ENCODE measurements around the gene KCTD14. TPM values are rescaled to one million over a fixed set of nuclear protein-coding genes. Genes with fewer than 3 reads are reported as not detected.
"Not testable (repeated sequence)": the region's sequence is repeated elsewhere in the genome, so short reads cannot be mapped to it uniquely, and the experiment has no call there.

The KCTD14 gene
- total RNA-seq, 1 donor = 4.3 TPM

DNA sequence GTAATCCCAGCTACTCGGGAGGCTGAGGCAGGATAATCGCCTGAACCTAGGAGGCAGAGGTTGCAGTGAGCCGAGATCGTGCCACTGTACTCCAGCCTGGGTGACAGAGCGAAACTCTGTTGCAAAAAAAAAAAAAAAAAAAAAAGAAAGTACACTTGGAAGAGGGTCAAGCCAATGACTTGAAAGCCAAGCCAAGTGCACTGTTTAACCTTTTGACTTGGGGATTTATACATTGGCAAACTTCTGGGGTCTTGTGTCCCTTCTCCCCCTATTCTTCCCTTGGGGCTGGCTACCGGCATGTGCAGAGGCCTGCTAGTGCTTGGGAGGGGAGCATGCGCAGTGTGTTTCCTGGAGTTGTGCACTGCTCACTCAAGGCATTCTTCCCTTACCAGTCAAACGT is 26.3 kb upstream of the KCTD14 start:
- DNase-seq (ENCODE audit: low read depth) = no peak
- no peak overlapping the region for H3K4me3 ChIP-seq (ENCODE audit: low read depth, low read length)
- TF ChIP-seq, protein P1, sequence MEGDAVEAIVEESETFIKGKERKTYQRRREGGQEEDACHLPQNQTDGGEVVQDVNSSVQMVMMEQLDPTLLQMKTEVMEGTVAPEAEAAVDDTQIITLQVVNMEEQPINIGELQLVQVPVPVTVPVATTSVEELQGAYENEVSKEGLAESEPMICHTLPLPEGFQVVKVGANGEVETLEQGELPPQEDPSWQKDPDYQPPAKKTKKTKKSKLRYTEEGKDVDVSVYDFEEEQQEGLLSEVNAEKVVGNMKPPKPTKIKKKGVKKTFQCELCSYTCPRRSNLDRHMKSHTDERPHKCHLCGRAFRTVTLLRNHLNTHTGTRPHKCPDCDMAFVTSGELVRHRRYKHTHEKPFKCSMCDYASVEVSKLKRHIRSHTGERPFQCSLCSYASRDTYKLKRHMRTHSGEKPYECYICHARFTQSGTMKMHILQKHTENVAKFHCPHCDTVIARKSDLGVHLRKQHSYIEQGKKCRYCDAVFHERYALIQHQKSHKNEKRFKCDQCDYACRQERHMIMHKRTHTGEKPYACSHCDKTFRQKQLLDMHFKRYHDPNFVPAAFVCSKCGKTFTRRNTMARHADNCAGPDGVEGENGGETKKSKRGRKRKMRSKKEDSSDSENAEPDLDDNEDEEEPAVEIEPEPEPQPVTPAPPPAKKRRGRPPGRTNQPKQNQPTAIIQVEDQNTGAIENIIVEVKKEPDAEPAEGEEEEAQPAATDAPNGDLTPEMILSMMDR (IDR thresholded peaks at IDR 0.05; ENCODE audit: insufficient read depth, low read depth, low read length) = no peak

DNA sequence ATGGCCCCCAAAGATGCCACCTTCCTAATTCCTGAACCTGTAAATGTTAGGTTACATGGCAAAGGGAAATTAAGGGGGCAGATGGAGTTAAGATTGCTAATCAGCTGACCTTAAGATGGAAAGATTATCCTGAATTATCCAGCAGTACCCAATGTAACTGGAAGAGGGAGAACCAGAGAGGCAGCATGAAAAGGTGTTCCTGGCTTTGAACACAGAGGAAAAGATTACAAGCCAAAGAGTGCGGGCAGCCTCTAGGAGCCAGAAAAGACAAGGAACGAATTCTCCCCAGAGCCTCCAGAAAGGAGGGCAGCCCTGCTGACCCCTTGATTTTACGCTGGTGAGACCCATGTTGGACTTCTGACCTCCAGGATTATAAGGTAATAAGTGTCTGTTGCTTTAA is 25.5 kb upstream of the KCTD14 start:
- DNase-seq (ENCODE audit: low read depth) = no peak
- H3K4me3 ChIP-seq (ENCODE audit: low read depth, low read length) = no peak overlapping the region
- TF ChIP-seq, protein P1 (IDR thresholded peaks at IDR 0.05; ENCODE audit: insufficient read depth, low read depth, low read length) = no peak

DNA sequence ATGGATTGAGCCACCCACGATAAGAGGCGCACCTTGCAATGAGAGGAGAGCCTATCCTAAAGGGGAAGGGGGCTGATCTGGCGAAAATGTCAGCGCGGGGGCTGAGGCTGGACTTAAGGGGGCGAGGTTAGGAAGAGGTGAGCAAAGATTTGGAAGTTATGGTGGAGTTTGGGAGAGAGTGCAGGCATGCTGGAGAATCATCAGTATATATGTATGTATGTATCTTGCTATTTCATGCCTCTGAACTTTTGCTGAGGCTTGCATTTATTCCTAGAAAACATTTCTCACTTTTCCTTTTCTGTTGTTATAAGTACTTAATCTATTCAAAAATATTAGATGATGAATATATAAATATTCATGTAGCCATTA is 23.4 kb upstream of the KCTD14 start:
- TF ChIP-seq, protein P1 (IDR thresholded peaks at IDR 0.05; ENCODE audit: insufficient read depth, low read depth, low read length) = no peak
- no peak overlapping the region for H3K4me3 ChIP-seq (ENCODE audit: low read depth, low read length)
- DNase-seq (ENCODE audit: low read depth) = no peak

DNA sequence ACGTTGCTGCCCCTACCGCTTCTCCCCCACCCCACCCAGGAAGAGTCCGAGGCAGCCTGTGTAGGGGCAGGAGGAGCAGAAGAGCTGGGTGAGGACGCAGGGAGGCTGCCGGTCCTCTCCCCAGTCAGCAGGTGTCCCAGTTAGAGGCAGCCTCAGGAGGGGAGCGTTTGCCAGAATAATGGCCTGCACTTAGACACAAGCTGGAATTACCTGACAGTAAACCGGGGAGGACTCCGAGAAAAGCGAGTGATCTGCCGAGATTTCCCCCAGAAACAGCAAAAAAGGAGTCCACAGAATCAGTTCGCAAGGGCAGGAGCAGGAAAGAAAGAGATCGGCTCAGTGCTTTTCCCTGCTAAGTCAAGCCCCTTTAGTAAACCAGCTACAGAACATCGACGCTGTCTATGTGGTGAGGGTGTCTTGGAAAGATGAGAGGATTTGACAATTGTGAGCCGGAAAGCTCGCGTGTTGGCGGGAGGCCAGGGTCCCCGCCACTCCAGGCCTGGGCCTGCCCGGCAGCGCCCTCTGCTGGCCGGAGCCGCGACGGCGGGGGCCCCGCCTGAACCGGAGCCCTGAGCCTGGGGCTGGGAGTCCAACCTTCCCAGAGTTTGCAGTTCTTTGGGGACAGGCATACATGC is 22.9 kb upstream of the KCTD14 start:
- peak; percentile 65 for DNase-seq (ENCODE audit: low read depth)
- TF ChIP-seq, protein P1 (IDR thresholded peaks at IDR 0.05; ENCODE audit: insufficient read depth, low read depth, low read length) = peak; percentile 99
- peak overlapping the region; percentile 52 for H3K4me3 ChIP-seq (ENCODE audit: low read depth, low read length)

DNA sequence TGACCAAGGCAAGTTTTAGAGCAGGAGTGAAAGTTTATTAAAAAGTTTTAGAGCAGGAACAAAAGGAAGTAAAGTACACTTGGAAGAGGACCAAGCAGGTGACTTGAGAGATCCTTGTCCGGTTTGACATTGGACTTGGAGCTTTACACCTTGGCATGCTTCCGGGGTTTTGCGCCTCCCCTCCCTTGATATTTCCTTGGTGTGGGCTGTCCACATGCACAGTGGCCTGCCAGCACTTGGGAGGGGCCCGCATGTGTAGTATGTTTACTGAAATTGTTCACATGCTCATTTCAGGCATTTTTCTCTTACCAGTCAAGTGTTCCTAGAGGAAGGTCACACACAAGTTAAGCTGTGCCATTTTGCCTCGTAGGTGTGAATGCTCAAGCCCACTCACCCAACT is 21.6 kb upstream of the KCTD14 start:
- no peak overlapping the region for H3K4me3 ChIP-seq (ENCODE audit: low read depth, low read length)
- no peak for DNase-seq (ENCODE audit: low read depth)
- TF ChIP-seq, protein P1 (IDR thresholded peaks at IDR 0.05; ENCODE audit: insufficient read depth, low read depth, low read length) = no peak

DNA sequence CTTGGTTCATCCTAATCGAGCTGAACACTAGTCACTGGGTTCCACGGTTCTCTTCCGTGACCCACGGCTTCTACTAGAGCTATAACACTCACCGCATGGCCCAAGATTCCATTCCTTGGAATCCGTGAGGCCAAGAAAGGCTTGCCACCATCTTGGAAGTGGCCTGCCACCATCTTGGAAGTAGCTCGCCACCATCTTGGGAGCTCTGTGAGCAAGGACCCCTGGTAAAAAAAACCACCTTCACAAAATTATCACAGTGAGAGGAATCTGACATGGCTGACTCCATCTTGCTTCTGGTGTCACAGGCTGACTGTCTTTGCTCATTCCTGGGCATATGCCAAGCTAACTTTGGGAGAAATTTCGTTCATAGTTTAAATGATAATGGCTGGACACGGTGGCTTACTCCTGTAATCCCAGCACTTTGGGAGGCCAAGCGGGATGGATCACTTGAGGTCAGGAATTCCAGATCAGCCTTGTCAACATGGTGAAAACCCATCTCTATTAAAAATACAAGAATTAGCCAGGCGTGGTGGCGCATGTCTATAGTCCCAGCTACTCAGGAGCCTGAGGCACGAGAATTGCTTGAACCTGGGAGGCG is 18.9 kb upstream of the KCTD14 start:
- DNase-seq (ENCODE audit: low read depth) = no peak
- TF ChIP-seq, protein P1 (IDR thresholded peaks at IDR 0.05; ENCODE audit: insufficient read depth, low read depth, low read length) = no peak
- H3K4me3 ChIP-seq (ENCODE audit: low read depth, low read length) = no peak overlapping the region

DNA sequence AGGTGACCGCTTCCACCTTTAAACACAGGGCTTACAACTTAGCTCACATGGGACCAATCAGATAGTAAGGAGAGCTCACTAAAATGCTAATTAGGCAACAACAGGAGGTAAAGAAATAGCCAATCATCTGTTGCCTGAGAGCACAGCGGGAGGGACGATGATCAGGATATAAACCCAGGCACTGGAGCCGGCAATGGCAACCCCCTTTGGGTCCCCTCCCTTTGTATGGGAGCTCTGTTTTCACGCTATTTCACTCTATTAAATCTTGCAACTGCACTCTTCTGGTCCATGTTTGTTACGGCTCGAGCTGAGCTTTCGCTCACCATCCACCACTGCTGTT is 18.3 kb upstream of the KCTD14 start:
- DNase-seq (ENCODE audit: low read depth); H3K4me3 ChIP-seq (ENCODE audit: low read depth, low read length): not testable (repeated sequence)

All from fibroblast of villous mesenchyme (primary cell).